Effector memory CD8-positive, alpha-beta T cell (primary cell): ENCODE data around the gene SNRNP35.
A peak's percentile ranks its signal among the peaks of the same experiment; 100 is the strongest.
"Not testable (repeated sequence)": the region's sequence is repeated elsewhere in the genome, so short reads cannot be mapped to it uniquely, and the experiment has no call there.

Experiments
- ATAC-seq: fragments of 150-1000 bp; cut with Tn5 transposase; replicated peaks from 2 replicates; pipeline ENCODE4 v1.10.0; 2021; ENCODE audit warnings: mild to moderate bottlenecking, moderate library complexity
- DNase-seq, 3 experiments: peaks; one replicate each; pipeline ENCODE4 v3.0.0; 2021
- H3K27ac Mint-ChIP-seq, 2 donors: one replicate each; pipeline ENCODE4 v1.8.0; 2022; ENCODE audit warnings: mild to moderate bottlenecking in 2 of 2, mixed read lengths in 2 of 2, moderate library complexity in 2 of 2
- H3K27me3 Mint-ChIP-seq, 2 donors: one replicate each; pipeline ENCODE4 v1.8.0; 2022; ENCODE audit warnings: mixed read lengths in 2 of 2
- H3K36me3 Mint-ChIP-seq: one replicate; pipeline ENCODE4 v1.8.0; 2022; ENCODE audit warnings: mild to moderate bottlenecking, moderate library complexity, mixed read lengths; ENCODE audit not compliant: insufficient read depth
- H3K4me1 Mint-ChIP-seq, 2 donors: one replicate each; pipeline ENCODE4 v1.8.0; 2022; ENCODE audit warnings: low read depth in 2 of 2, mixed read lengths in 2 of 2
- H3K4me3 Mint-ChIP-seq, 2 donors: one replicate each; pipeline ENCODE4 v1.8.0; 2022; ENCODE audit warnings: mild to moderate bottlenecking in 2 of 2, mixed read lengths in 2 of 2, moderate library complexity in 2 of 2
- H3K9me3 Mint-ChIP-seq, 2 donors: one replicate each; pipeline ENCODE4 v1.8.0; 2022; ENCODE audit warnings: mixed read lengths in 2 of 2

The SNRNP35 gene

GRCh38 chr12:123436017-123436964 lies 21.6 kb upstream of the SNRNP35 start, which contains the start of gene RILPL2:
Gene RILPL2 (minus strand): TSS chr12:123436684. CDS start chr12:123436420, 264 bp downstream.
- H3K4me3 Mint-ChIP-seq: peak within 1 kb of the TSS; percentile 98 to 99
- peak; percentile 86 for ATAC-seq

GRCh38 chr12:123441523-123442164 lies 16.3 kb upstream of the SNRNP35 start:
- no peaks in the 10 kb centered on the region for H3K27me3 Mint-ChIP-seq
- H3K4me3 Mint-ChIP-seq: no peak overlapping the region
- H3K9me3 Mint-ChIP-seq: no peaks in the 10 kb centered on the region
- no peaks in the 10 kb centered on the region for H3K4me1 Mint-ChIP-seq
- H3K36me3 Mint-ChIP-seq: peaks cover 9% of the 10 kb centered on the region
- no peak overlapping the region for H3K27ac Mint-ChIP-seq
- DNase-seq: no peak
- ATAC-seq: no peak

More at GRCh38 chr12:123436017-123436964, 21.6 kb upstream of the SNRNP35 start, which contains the start of gene RILPL2:
- peak within 1 kb of the TSS; percentile 99 for H3K27ac Mint-ChIP-seq
- H3K27me3 Mint-ChIP-seq: no peaks in the 10 kb centered on the region
- peaks cover 33 to 34% of the 10 kb centered on the region in 2 donors for H3K4me1 Mint-ChIP-seq
- no peaks in the 10 kb centered on the region for H3K9me3 Mint-ChIP-seq
- DNase-seq: peak; percentile 90 to 91 (median 90)
- H3K36me3 Mint-ChIP-seq: peaks cover 34% of the 10 kb centered on the region

GRCh38 chr12:123442774-123443173 lies 15.2 kb upstream of the SNRNP35 start:
- no peak overlapping the region for H3K4me3 Mint-ChIP-seq
- no peak for DNase-seq
- peaks cover 0 to under 1% of the 10 kb centered on the region in 2 donors for H3K4me1 Mint-ChIP-seq
- no peak for ATAC-seq
- H3K36me3 Mint-ChIP-seq: no peaks in the 10 kb centered on the region
- H3K9me3 Mint-ChIP-seq: no peaks in the 10 kb centered on the region
- no peaks in the 10 kb centered on the region for H3K27me3 Mint-ChIP-seq
- no peak overlapping the region for H3K27ac Mint-ChIP-seq

- Mint-ChIP-seq H3K9me3 (no peaks in the 10 kb centered on the region), H3K4me3 (no peak overlapping the region), H3K4me1 (peaks cover 9 to 11% of the 10 kb centered on the region in 2 donors), H3K27ac (no peak overlapping the region), H3K36me3 (no peaks in the 10 kb centered on the region), H3K27me3 (no peaks in the 10 kb centered on the region)
- no peak for ATAC-seq
- no peak for DNase-seq
Measured at GRCh38 chr12:123444092-123445026, 13.6 kb upstream of the SNRNP35 start.

GRCh38 chr12:123445388-123446332 lies 12.3 kb upstream of the SNRNP35 start:
- no peak for DNase-seq

GRCh38 chr12:123446333-123446713 lies 11.6 kb upstream of the SNRNP35 start:
- ATAC-seq (no peak), DNase-seq (no peak)
- no peaks in the 10 kb centered on the region for H3K27me3 Mint-ChIP-seq
- H3K9me3 Mint-ChIP-seq: no peaks in the 10 kb centered on the region
- no peak overlapping the region for H3K4me3 Mint-ChIP-seq
- H3K27ac Mint-ChIP-seq: peak overlapping the region; percentile 44 to 53
- no peaks in the 10 kb centered on the region for H3K36me3 Mint-ChIP-seq
- H3K4me1 Mint-ChIP-seq: peaks cover 11 to 12% of the 10 kb centered on the region in 2 donors

More at GRCh38 chr12:123445388-123446332, 12.3 kb upstream of the SNRNP35 start:
- peak overlapping the region; percentile 44 to 53 for H3K27ac Mint-ChIP-seq
- H3K4me3 Mint-ChIP-seq: no peak overlapping the region
- H3K4me1 Mint-ChIP-seq: peaks cover 11 to 12% of the 10 kb centered on the region in 2 donors
- H3K36me3 Mint-ChIP-seq: no peaks in the 10 kb centered on the region
- H3K9me3 Mint-ChIP-seq: no peaks in the 10 kb centered on the region
- ATAC-seq: no peak
- no peaks in the 10 kb centered on the region for H3K27me3 Mint-ChIP-seq

GRCh38 chr12:123449249-123449733 lies 8.6 kb upstream of the SNRNP35 start:
- no peak for DNase-seq
- peak overlapping the region; percentile 88 to 91 for H3K27ac Mint-ChIP-seq
- peak overlapping the region in 1 of 2 donors; percentile 33 for H3K4me3 Mint-ChIP-seq
- no peaks in the 10 kb centered on the region for H3K27me3 Mint-ChIP-seq
- no peak for ATAC-seq
- peaks cover 11 to 12% of the 10 kb centered on the region in 2 donors for H3K4me1 Mint-ChIP-seq
- H3K9me3 Mint-ChIP-seq: no peaks in the 10 kb centered on the region
- H3K36me3 Mint-ChIP-seq: peaks cover 5% of the 10 kb centered on the region

GRCh38 chr12:123449856-123450255 lies 8.1 kb upstream of the SNRNP35 start:
- Mint-ChIP-seq H3K36me3 (peaks cover 5% of the 10 kb centered on the region), H3K27me3 (no peaks in the 10 kb centered on the region), H3K9me3 (no peaks in the 10 kb centered on the region), H3K27ac (no peak overlapping the region), H3K4me3 (no peak overlapping the region), H3K4me1 (peaks cover 11 to 12% of the 10 kb centered on the region in 2 donors)
- no peak for ATAC-seq
- no peak for DNase-seq

GRCh38 chr12:123450636-123451035 lies 7.3 kb upstream of the SNRNP35 start:
- peaks cover 11 to 12% of the 10 kb centered on the region in 2 donors for H3K4me1 Mint-ChIP-seq
- ATAC-seq: no peak
- no peaks in the 10 kb centered on the region for H3K9me3 Mint-ChIP-seq
- H3K36me3 Mint-ChIP-seq: peaks cover 5% of the 10 kb centered on the region
- no peaks in the 10 kb centered on the region for H3K27me3 Mint-ChIP-seq
- no peak overlapping the region for H3K4me3 Mint-ChIP-seq
- DNase-seq: no peak
- no peak overlapping the region for H3K27ac Mint-ChIP-seq

GRCh38 chr12:123452276-123452550 lies 5.7 kb upstream of the SNRNP35 start:
- not testable (repeated sequence) for H3K36me3 Mint-ChIP-seq, ATAC-seq, H3K27me3 Mint-ChIP-seq, H3K9me3 Mint-ChIP-seq, H3K4me3 Mint-ChIP-seq, DNase-seq
- Mint-ChIP-seq H3K27ac (peak overlapping the region in 1 of 2 donors; percentile 83), H3K4me1 (peaks cover 11 to 12% of the 10 kb centered on the region in 2 donors)

GRCh38 chr12:123453165-123453564 lies 4.8 kb upstream of the SNRNP35 start:
- DNase-seq (no peak), ATAC-seq (no peak)
- no peaks in the 10 kb centered on the region for H3K9me3 Mint-ChIP-seq

GRCh38 chr12:123463174-123463573 lies 5.2 kb downstream of the SNRNP35 start:
- H3K27ac Mint-ChIP-seq, H3K27me3 Mint-ChIP-seq, DNase-seq, H3K9me3 Mint-ChIP-seq, H3K4me3 Mint-ChIP-seq, ATAC-seq: not testable (repeated sequence)
- peaks cover 55% of the 10 kb centered on the region for H3K36me3 Mint-ChIP-seq
- H3K4me1 Mint-ChIP-seq: peaks cover 18 to 33% of the 10 kb centered on the region in 2 donors

More at GRCh38 chr12:123453165-123453564, 4.8 kb upstream of the SNRNP35 start:
- Mint-ChIP-seq H3K4me3 (no peak overlapping the region), H3K27me3 (no peaks in the 10 kb centered on the region), H3K36me3 (peaks cover 10% of the 10 kb centered on the region), H3K4me1 (peaks cover 6 to 11% of the 10 kb centered on the region in 2 donors), H3K27ac (no peak overlapping the region)
